ENCODE measurements around the gene AP3B2.
A peak's percentile ranks its signal among the peaks of the same experiment; 100 is the strongest.
"Not testable (repeated sequence)": the region's sequence is repeated elsewhere in the genome, so short reads cannot be mapped to it uniquely, and the experiment has no call there.

Gene AP3B2, protein sequence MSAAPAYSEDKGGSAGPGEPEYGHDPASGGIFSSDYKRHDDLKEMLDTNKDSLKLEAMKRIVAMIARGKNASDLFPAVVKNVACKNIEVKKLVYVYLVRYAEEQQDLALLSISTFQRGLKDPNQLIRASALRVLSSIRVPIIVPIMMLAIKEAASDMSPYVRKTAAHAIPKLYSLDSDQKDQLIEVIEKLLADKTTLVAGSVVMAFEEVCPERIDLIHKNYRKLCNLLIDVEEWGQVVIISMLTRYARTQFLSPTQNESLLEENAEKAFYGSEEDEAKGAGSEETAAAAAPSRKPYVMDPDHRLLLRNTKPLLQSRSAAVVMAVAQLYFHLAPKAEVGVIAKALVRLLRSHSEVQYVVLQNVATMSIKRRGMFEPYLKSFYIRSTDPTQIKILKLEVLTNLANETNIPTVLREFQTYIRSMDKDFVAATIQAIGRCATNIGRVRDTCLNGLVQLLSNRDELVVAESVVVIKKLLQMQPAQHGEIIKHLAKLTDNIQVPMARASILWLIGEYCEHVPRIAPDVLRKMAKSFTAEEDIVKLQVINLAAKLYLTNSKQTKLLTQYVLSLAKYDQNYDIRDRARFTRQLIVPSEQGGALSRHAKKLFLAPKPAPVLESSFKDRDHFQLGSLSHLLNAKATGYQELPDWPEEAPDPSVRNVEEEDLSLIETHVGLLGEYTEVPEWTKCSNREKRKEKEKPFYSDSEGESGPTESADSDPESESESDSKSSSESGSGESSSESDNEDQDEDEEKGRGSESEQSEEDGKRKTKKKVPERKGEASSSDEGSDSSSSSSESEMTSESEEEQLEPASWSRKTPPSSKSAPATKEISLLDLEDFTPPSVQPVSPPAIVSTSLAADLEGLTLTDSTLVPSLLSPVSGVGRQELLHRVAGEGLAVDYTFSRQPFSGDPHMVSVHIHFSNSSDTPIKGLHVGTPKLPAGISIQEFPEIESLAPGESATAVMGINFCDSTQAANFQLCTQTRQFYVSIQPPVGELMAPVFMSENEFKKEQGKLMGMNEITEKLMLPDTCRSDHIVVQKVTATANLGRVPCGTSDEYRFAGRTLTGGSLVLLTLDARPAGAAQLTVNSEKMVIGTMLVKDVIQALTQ

DNA sequence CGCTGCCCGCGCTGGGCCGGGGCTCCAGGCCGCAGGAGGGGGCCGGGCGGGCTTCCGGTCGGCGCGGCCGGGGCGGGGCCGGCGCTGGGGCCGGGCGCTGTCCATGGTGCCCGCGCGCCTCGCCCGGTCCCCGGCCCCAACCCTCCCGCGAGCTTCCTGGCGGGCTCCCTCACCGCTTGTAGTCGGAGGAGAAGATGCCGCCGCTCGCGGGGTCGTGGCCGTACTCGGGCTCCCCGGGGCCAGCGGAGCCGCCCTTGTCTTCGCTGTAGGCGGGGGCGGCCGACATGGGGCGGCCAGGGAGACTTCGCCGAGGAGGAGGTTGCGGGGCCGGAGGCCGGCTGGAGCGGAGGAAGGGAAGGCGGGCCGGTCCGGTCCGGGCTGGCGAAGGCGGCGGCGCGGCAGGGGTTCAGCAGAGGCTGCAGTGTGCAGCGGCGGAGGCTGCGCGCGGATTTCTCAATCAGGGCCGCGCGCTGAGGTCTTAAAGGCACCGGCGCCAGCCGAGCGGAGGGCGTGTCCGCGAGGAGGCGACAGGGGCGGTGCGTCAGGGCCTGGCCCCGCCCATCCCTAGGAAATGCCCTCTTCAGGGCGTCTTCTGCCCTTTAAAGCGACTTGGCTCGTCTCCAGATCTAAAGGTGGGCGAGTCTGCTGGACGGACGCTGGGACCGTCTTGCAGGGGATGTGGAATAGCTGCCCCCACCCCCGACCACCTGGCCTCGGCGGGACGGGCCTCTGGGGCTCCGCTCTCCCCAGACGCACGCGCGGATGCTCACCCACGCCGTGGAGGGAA lies at the start of gene AP3B2:
TSS of gene AP3B2 (minus strand) at position 455 of the 787 bp plus-strand sequence. CDS start at position 286, 169 bp downstream.
- peak in 52 of 56 donors; percentile 11 to 87 (median 54) for DNase-seq

DNA sequence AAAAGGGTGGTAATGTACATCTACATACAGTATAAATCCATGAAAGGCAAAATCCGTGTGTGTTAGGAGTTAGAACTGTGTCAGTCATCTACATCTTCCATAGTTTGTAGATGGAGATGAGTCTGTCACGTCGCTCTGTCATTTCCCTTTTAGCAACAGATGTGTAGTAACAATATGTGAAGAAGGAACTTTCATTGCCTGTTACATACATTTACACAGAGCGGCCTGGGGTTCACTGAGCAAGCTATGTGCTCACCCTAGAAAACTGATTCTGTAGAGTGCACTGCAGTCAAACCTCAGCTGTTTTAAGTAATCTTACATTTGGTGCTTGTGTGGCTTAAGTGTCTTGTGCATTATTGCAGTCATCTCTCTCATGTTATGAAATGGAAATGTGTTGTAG lies 41.6 kb upstream of the AP3B2 start:
- no peak for DNase-seq

DNA sequence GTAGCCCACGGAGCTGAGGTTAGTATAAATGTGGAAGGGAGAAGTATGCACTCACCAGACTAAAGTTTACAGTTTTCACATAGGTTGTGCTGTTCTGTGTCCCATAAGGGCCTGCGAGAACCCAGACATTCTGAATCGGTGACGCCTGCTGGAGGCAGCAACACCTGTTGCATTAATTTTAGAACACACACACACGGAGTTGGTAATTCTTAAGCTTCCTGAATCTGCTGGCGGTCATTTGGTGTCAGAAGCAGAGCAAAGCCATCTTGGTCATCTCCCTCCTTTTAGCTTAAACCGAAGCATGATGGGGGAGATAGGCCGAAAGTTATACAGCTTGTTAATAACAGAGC lies 41.1 kb upstream of the AP3B2 start:
- peak in 4 of 56 donors; percentile 12 to 34 (median 22) for DNase-seq

DNA sequence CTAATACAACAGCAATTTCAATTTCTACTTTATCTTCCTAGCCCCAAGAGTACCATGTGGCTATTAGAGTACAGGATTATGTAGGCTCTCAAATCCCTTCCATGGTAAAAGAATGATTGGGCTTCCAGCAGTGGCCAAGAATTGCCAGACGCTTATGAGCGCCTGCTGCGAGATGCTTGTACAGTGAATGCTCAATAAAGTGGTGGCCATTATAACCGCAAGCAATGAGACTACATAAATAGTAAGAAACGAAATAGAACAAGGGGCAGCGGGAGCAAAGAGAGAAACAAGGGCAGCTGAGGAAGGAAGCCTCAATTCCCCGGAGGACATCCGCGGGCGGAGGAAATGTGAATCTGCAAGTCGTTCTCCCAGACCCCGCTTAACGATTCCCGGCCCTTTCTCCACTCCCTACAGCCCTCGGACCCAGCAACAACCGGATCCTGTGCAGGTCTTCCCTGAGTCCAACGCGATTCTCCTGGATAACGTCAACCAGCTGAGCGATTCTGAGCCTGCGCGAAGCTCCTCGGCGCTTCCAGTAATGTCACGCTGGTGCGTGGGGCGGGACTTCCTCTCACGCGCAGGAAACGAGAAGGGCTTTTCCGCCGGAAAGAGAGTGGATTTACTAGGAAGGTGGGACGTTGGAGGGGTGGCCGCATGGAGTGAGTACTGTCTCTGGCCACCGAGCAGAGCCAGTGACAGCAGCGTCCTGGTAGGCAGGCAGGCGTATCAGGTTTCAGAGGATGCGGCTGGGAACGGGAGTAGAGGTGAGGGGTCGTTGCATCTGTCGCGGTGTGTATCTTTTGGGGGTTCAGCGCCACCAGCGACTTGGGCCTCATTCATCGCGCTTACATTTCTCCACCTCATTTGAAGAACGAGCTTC lies 40.5 kb upstream of the AP3B2 start:
- peak; percentile 31 to 97 (median 91) for DNase-seq

DNA sequence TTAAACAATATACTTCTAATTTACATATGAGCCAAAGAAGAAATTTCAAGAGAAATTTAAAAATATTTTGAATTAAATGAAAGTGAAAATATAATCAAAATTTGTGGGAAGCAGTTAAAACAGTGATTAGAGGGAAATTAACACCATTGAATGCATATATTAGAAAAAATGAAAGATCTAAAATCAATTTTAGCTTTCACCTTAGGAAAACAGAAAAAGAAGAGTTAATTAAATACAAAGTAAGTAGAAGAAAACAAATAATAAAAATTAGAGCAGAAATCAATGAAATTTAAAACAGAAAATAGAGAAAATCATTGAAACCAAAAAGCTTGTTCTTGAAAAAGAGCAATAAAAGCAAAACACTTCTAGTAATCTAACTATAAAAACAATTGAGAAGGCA lies 38.6 kb upstream of the AP3B2 start:
- no peak for DNase-seq

DNA sequence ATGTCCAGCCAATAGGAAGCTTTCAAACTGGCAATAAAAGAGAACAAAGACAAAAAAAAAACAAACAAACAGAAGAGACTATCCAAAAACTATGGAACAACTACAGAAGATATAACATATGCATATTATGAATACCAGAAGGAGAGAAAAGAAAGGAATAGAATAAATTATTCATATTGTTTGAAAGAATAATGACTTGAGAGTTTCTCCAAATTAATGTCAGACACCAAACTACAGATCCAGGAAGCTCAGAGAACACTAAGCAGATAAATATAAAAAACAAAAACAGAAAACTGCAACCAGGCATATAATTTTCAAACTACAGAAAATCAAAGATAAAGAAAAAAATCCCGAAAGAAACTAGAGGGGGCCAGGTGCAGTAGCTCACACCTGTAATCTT lies 34.1 kb upstream of the AP3B2 start:
- DNase-seq: no peak

DNA sequence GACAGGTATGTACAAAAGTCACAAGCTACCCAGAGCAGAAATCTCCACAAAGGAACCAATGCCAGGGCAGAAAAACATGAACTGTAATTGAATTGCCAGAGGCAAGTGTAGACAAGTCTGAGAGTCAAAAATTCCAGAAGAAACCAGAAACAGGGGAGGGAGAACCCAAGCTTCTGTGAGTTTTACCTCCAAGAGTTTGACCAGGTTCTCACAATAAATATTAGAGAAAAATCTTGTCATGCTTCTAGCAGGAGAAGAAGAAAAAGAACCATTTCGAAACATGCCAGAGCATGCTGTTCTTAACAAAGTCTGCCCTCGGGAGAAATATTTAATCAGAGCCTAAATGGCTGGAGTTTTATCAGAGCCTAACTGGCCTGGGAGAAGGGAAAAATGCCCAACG lies 32.5 kb upstream of the AP3B2 start:
- DNase-seq: no peak

DNA sequence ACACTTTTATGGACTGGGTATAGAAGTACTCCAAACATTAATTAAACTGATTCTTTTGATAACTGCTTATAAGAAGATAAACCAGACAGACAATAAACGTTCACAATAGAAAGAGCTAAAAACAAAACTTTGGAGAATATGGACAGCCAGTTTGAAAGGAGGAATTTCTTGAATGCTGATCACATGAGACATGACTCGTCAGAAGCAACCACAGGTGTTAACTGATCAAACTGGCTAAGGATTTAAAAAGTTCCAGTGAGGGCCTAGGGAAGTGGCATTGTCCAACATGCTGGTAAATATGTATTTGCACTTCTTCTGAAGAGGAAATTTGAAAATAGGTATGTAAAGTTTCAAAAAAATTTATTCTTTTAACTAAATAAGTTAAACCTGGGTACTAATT lies 29.4 kb upstream of the AP3B2 start:
- DNase-seq: no peak

DNA sequence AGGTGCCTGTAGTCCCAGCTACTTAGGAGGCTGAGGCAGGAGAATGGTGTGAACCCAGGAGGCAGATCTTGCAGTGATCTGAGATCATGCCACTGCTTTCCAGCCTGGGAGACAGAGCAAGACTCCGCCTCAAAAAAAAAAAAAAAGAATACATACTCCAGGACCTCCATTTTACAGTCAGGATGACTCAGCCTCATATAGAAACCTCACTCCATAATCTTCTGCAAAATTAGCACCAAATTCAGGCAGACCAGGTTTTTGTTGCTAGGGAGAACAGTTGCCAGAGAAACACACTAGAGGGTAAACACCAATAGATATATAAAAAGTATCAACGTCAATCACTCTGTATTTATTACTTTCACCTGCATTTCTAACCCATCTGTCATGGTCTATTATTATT lies 28.3 kb upstream of the AP3B2 start:
- no peak for DNase-seq

DNA sequence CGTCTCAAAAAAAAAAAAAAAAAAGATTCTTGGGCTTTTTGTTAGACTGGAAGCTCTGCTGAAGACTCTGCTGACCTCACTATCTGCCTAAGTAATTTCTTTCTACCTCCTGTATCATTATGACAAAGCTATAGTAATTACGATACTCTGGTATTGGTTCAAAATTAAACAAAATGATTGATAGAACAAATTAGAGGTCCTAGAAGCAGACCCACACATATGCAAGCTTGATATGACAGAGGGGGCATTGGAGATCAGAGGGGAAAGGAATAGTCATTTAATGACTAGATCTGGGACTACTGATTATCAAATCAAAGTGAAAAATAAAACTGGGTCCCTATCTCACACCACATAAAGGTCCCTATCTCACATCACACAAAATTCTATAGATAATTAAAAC lies 21.9 kb upstream of the AP3B2 start:
- no peak for DNase-seq

DNA sequence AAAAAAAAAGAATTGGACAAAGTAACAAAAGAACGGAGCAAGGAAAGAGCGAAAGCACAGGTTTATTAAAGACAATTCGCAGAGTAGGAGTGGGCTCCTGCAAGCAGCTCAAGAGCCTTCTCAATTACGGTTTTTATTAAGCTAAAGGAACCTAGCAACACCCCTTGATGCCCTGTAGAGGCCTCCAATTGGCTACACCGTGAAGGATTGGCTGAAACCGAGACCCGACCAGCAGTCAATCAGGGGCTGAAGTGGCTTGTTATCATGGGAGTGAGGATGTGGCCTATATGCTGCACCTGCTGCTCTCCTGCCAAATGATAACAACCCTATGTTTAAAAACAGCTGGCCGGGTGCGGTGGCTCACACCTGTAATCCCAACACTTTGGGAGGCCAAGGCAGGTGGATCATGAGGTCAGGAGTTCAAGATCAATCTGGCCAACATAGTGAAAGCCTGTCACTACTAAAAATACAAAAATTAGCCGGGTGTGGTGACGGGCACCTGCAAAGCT lies 20.4 kb upstream of the AP3B2 start:
- no peak for DNase-seq

DNA sequence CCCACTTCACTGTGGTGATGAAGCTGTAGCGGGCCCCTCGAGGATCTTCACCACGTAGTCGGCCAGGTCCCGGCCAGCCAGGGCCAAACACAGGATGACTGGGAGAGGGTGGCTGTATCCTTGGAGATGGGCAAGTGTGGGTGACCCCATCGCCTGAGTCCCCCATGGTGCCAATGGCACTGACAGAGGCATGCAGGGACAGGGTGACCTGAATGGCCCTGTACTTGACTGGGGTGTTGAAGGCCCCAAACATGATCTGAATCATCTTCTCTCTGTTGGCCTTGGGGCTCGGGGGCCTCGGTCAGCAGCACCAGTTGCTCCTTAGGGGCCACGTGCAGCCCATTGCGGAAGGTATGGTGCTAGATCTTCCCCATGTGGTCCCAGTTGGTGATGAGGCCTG lies 17.1 kb upstream of the AP3B2 start:
- no peak for DNase-seq

DNA sequence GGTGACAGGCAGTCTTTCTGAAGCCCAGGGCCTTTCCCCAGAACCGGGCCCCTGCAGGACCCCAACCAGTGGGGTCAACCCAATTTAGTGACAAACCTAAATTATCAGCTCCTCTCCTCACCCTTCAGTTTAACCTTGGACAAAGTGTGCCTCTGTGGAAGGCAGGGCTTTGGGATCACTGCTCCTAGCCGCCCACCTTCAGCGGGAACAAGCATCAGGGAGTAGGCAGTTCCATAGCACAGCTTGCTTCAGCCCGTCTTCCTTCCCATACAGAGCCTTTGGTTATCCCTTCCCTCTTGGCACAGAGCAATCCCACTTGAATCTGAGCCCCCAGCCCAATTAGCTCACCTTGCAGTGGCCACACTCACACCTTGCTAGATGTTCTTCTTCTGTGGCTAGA lies 5.3 kb upstream of the AP3B2 start:
- DNase-seq: peak in 1 of 56 donors; percentile 11

DNA sequence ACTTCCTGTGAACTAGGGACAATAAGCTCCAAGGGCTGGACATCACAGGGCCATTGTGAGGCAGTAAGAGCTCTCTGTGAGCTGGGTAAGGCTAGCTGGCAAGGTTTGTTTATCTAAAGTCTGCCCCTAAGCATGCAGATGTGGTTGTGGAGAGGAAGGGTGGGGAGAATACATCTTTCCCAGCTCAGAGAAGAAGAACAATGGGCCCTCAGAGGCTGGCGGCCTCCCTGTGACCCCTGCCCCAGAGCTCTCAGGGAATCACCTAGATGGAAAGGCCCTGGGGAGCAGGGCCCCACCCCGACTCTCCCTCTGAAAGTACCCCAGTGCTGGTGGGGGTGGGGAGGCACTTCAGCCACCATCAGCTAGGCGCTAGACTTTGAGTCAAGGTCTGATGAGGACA lies 4.3 kb upstream of the AP3B2 start:
- no peak for DNase-seq

DNA sequence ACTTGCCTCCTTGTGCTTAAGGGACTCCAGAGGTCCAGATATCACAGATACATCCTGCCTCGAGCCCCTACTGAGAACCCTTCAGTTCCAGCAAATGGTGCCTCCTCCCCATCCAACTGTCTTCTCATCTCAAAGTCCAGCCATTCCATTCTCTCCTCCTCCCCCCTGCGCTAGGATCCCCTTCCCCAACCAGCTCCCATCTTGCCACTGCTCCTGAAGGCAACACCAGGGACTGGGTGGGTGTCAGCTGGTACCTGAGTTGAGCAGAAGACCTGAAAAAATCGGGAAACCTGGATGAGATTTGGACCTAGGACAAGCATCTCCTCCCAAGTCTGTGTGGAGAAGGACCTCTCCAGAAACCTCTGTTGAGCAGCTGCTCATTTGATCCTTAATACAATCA lies 2.4 kb upstream of the AP3B2 start:
- DNase-seq: no peak

DNA sequence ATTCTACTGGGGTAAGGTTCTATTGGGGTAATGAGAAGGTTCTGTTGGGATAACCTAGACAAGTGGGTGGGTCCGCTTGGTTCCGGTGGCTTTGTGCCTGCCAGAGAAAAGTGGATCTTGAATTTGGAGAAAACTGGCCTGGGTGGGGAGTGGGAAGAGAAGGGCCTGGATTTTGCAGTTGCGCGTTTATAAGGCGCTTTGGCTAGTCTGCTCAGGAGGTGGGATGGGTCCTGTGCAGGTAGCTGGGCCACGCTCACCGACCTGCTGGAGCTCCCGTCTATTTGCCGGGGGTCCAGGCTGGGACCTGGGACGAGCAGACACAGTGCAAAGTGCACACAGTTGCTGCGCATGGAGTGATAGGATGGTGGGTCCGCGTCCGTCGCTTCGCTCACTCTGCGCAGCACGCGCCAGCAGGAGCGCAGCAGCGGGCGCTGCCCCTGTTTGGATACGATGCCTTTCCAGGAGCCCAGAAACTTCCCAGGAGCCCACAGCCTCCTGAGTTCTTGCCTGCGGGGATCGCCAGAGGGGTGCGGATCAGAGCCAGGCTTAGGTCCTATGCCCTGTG lies 1.3 kb upstream of the AP3B2 start:
- no peak for DNase-seq

DNA sequence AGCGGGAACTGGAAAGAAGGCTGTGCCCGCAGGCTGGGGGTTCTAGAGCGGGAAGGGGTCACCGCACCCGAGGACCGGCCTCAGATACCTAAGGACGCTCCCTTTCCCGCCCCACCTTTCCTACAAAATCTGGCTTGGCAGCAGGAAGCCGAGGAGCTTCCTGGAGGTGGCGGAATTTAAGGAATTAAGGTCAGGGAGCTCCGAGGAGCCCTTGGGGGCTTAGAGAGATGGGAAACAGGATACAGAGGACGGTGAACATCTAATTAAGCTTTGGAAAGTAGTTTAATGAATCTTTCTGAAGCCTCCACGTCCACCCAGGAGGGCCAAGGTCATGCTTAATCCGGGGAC lies 507 bp upstream of the AP3B2 start:
- no peak for DNase-seq

DNA sequence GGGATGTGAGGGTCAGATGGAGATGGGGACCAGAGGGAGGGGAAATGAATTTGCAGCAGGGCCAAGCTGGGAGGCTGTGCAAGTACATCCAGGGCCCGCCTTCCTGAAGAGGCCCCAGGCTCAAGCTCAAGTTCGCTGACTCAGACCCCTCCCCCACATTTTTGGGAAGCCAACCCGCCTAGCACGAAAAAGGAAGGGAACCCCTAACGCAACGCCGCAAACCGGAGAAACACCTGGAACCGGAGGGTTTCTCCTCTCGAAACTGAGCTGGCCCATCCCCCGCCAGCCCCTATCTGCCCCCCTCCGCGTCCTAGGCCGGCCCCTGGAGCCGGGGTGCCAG lies 624 bp downstream of the AP3B2 start:
- peak in 14 of 56 donors; percentile 2 to 51 (median 31) for DNase-seq

DNA sequence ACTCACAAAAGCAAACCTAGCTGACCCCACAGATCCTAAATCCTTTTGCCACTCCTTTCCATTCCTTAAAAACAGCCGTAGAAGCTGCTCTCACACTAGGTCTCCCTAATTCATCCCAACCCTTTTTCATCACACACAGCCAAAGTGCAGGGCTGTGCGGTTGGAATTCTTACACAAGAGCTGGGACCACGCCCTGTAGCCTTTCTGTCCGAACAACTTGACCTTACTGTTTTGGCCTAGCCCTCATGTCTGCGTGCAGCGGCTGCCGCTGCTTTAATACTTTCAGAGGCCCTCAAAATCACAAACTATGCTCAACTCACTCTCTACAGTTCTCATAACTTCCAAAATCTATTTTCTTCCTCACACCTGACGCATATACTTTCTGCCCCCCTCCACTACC lies 3.8 kb downstream of the AP3B2 start:
- not testable (repeated sequence) for DNase-seq

DNA sequence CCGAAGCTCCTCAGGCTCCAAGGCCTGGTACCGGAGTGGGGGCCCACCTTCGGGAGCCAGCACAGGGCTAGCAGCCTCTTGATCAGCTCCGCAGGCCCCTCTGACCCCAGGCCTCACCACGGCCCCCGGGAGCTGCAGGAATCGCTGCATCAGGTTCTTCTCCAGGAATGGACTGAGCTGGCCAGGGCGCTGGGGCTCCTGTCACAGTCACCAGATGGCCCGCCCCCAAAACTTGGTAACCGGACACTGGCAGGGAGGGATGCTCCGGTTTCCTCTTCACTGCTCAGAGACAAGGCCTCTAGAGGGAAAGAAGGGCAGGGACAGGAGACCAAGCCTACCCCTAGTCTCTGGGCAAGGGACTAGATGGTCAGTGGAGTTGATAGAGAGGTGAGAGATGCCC lies 9.9 kb downstream of the AP3B2 start:
- DNase-seq: no peak
